Measurements from ENCODE around the gene FUOM. TPM values are rescaled to one million over a fixed set of nuclear protein-coding genes. Genes with fewer than 3 reads are reported as not detected.
A peak's percentile ranks its signal among the peaks of the same experiment; 100 is the strongest.

FUOM gene
- total RNA-seq, 6 donors from 2014 or later = 15.4 to 37.5 (median 26.0) TPM

DNA sequence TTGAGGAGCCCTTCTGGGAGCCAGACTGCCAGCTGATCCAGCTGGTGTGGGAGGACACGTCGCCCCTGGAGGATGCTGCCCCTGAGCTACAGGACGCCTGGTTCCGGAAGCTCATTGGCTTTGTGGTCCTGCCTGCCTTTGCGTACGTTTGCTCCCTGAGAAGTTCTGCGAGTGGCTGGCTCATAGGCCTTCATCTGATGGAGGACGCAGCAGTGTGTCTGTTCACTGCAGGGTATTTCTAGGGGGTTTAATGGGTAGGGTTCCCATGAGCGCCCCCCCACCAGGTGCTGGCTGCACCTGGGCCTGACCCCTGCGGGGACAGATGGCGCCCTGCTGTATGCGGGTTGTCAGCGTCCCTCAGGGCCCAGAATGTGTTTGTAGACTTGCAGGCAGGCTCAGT lies 26.3 kb upstream of the FUOM start:
- 93 to 97% methylated on average over 6 to 13 of the region's 13 CpGs for WGBS, 2 donors
- no peak for ATAC-seq (ENCODE audit: low FRiP score in 2 of 2)

DNA sequence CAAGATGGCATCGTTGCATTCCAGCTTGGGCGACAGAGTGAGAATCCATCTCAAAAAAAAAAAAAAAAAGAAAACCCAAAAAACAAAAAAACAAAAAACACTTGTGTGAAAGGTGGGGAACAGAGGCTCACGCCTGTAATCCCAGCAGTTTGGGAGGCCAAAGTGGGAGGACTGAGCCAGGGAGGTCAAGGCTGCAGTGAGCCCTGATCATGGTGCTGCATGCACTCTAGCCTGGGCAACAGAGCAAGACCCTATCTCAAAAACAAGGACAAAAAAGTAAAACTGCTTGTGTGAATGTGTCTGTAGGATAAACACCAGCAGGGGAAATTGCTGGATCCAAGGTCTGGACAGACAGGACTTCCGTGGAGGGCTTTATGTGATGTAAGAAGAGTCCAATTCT lies 25.7 kb upstream of the FUOM start:
- Histone ChIP-seq H3K27ac (no peak overlapping the region), H3K4me3 (no peak overlapping the region), H3K4me1 (peaks cover 5 to 13% (median 7%) of the 10 kb centered on the region in 4 donors), H3K36me3 (peaks cover 0 to 13% (median 3%) of the 10 kb centered on the region in 4 donors), H3K27me3 (no peaks in the 10 kb centered on the region), H3K9me3 (no peaks in the 10 kb centered on the region)
- TF ChIP-seq POLR2AphosphoS5 (IDR thresholded peaks at IDR 0.05) (no peak), EP300 (IDR thresholded peaks at IDR 0.05) (no peak), POLR2A (IDR thresholded peaks at IDR 0.05) (no peak)
- TF ChIP-seq, protein P1, sequence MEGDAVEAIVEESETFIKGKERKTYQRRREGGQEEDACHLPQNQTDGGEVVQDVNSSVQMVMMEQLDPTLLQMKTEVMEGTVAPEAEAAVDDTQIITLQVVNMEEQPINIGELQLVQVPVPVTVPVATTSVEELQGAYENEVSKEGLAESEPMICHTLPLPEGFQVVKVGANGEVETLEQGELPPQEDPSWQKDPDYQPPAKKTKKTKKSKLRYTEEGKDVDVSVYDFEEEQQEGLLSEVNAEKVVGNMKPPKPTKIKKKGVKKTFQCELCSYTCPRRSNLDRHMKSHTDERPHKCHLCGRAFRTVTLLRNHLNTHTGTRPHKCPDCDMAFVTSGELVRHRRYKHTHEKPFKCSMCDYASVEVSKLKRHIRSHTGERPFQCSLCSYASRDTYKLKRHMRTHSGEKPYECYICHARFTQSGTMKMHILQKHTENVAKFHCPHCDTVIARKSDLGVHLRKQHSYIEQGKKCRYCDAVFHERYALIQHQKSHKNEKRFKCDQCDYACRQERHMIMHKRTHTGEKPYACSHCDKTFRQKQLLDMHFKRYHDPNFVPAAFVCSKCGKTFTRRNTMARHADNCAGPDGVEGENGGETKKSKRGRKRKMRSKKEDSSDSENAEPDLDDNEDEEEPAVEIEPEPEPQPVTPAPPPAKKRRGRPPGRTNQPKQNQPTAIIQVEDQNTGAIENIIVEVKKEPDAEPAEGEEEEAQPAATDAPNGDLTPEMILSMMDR (IDR thresholded peaks at IDR 0.05) = no peak
- WGBS, 2 donors = 91 to 92% methylated on average over 4 of the region's 4 CpGs
- ATAC-seq (ENCODE audit: low FRiP score in 2 of 2) (no peak), DNase-seq (no peak)

More for the DNA sequence above, 26.3 kb upstream of the FUOM start:
- peaks cover 0 to 14% (median 3%) of the 10 kb centered on the region in 4 donors for H3K36me3 ChIP-seq
- H3K27ac ChIP-seq = no peak overlapping the region
- H3K27me3 ChIP-seq = no peaks in the 10 kb centered on the region
- H3K4me3 ChIP-seq = no peak overlapping the region
- no peak for TF ChIP-seq EP300 (IDR thresholded peaks at IDR 0.05)
- TF ChIP-seq POLR2AphosphoS5 (IDR thresholded peaks at IDR 0.05) = no peak
- TF ChIP-seq, protein P1 (IDR thresholded peaks at IDR 0.05) = no peak
- TF ChIP-seq POLR2A (IDR thresholded peaks at IDR 0.05) = no peak
- peaks cover 5 to 13% (median 7%) of the 10 kb centered on the region in 4 donors for H3K4me1 ChIP-seq
- DNase-seq = no peak
- no peaks in the 10 kb centered on the region for H3K9me3 ChIP-seq

DNA sequence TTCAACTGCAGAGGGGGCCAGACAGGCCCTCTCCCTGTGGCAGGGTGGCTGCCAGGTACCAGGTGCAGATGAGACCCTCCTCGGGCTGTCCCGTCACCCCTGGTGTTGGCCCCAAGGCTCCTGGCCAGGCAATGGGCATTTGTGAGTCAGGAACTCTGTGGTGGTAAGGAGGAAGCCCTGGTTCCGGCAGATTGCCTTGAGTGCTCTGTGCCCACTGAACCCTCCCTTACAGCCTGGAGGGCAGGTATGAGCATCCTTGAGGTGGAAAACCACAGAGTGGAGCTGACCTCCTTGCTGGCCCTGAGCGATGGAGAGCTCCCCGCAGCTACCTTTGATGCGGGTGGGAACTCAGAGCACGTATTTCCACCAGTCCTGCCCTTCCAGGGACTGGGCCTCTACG lies 23.2 kb upstream of the FUOM start:
- 59 to 84% methylated on average over 7 to 8 of the region's 8 CpGs for WGBS, 2 donors
- DNase-seq (no peak), ATAC-seq (ENCODE audit: low FRiP score in 2 of 2) (no peak)
- Histone ChIP-seq H3K4me3 (no peak overlapping the region), H3K36me3 (peaks cover 0 to 13% (median 3%) of the 10 kb centered on the region in 4 donors), H3K9me3 (no peaks in the 10 kb centered on the region), H3K27ac (no peak overlapping the region), H3K27me3 (no peaks in the 10 kb centered on the region), H3K4me1 (peaks cover 13 to 24% (median 15%) of the 10 kb centered on the region in 4 donors)
- TF ChIP-seq EP300 (IDR thresholded peaks at IDR 0.05) (no peak), POLR2A (IDR thresholded peaks at IDR 0.05) (no peak), POLR2AphosphoS5 (IDR thresholded peaks at IDR 0.05) (no peak)
- TF ChIP-seq, protein P1 (IDR thresholded peaks at IDR 0.05) = no peak

DNA sequence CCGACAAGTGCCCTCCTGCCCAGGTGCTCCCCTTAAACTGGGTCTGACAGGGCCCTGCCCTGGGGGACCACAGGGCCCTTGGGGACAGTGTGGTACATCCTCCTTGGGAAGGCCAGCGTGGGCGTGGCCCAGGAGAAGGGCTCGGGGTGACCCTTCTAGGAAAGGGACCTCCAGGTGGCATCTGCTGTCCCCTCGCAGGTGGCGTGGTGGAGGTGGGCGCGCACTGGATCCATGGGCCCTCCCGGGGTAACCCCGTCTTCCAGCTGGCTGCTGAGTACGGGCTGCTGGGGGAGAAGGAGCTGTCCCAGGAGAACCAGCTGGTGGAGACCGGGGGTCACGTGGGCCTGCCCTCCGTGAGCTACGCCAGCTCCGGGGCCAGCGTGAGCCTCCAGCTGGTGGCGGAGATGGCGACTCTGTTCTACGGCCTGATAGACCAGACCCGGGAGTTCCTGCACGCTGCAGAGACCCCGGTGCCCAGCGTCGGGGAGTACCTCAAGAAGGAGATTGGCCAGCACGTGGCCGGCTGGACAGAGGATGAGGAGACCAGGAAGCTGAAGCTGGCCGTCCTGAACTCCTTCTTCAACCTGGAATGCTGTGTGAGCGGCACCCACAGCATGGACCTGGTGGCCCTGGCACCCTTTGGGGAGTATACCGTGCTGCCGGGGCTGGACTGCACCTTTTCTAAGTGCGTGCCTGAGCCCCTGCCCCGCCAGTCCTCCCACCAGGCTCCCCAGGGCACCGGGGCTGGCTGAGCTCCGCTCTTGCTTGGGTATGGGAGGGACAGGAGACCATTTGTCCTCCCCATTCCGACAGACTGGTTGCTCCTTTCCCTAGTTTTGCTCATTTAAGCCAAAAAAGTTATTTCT lies 22.2 kb upstream of the FUOM start:
- Histone ChIP-seq H3K27me3 (no peaks in the 10 kb centered on the region), H3K4me3 (peak overlapping the region; percentile 48 to 99 (median 96)), H3K27ac (peak overlapping the region in 3 of 4 donors; percentile 67 to 82 (median 71)), H3K9me3 (no peaks in the 10 kb centered on the region), H3K4me1 (peaks cover 13 to 24% (median 15%) of the 10 kb centered on the region in 4 donors), H3K36me3 (peaks cover 0 to 13% (median 3%) of the 10 kb centered on the region in 4 donors)
- ATAC-seq (ENCODE audit: low FRiP score in 2 of 2) (peak; percentile 1 to 20), DNase-seq (no peak)
- 92 to 94% methylated on average over 5 to 36 of the region's 36 CpGs for WGBS, 2 donors
- TF ChIP-seq EP300 (IDR thresholded peaks at IDR 0.05) = no peak
- no peak for TF ChIP-seq POLR2AphosphoS5 (IDR thresholded peaks at IDR 0.05)
- no peak for TF ChIP-seq POLR2A (IDR thresholded peaks at IDR 0.05)
- TF ChIP-seq, protein P1 (IDR thresholded peaks at IDR 0.05) = no peak

Measured in upper lobe of left lung (tissue), 6 donors.